Cardiac muscle cell (in vitro differentiated cells and primary cell): Measurements from ENCODE around the gene CTNND2. TPM values are rescaled to one million over a fixed set of nuclear protein-coding genes. Genes with fewer than 3 reads are reported as not detected.
A peak's percentile ranks its signal among the peaks of the same experiment; 100 is the strongest.

ENCODE experiments used
- DNase-seq, 2 donors: peaks; one replicate each; pipeline versions ENCODE4 v3.0.0 to v3.0.0-alpha.2; 2010 to 2017; ENCODE audit warnings: low read depth in 1 of 2, low spot score in 1 of 2
- H3K27ac ChIP-seq: fragments of 200-600 bp; sonication (generic); 2 replicates; pipeline ENCODE4 v1.5.1; 2016
- H3K27me3 ChIP-seq: fragments of 200-600 bp; sonication (generic); 2 replicates; pipeline ENCODE4 v1.6.0; 2016; ENCODE audit warnings: control low read depth
- H3K36me3 ChIP-seq: fragments of 200-600 bp; sonication (generic); 2 replicates; pipeline ENCODE4 v1.5.1; 2016; ENCODE audit warnings: control low read depth
- H3K4me1 ChIP-seq: fragments of 200-600 bp; sonication (generic); 2 replicates; pipeline ENCODE4 v1.8.1; 2017; ENCODE audit warnings: low read depth, mild to moderate bottlenecking, mixed run types
- H3K4me3 ChIP-seq: fragments of 200-600 bp; sonication (generic); 2 replicates; pipeline ENCODE4 v1.5.1; 2016; ENCODE audit warnings: mild to moderate bottlenecking
- H3K9me3 ChIP-seq: fragments of 200-600 bp; sonication (generic); 2 replicates; pipeline ENCODE4 v1.5.1; 2017; ENCODE audit warnings: low read depth, mild to moderate bottlenecking, control low read depth
- CTCF ChIP-seq: IDR thresholded peaks from 2 replicates; pipeline ENCODE4 v1.5.1; 2012; ENCODE audit warnings: low read depth, mild to moderate bottlenecking, low read length
- polyA plus RNA-seq: library from polyadenylated mRNA; unstranded; fragments of >200 nt; fragmentation: Nextera tagmentation; extraction: Ambion mirVana; gene quantifications from 2 replicates; pipeline ENCODE4 v1.2.1, GENCODE V29; 2016
- total RNA-seq: library from RNA; depleted of rRNA; stranded (reverse); fragments of >200 nt; gene quantifications from 2 replicates; pipeline ENCODE4 v1.2.3, GENCODE V29; 2016

CTNND2 gene
- total RNA-seq: 6.3 and 11.0 TPM in 2 replicates
- 7.5 and 12.7 TPM in 2 replicates for polyA plus RNA-seq

GRCh38 chr5:11904265-11904906 lies at the start of gene CTNND2:
CTNND2 (minus strand) TSS chr5:11904446; CDS start chr5:11903853, 593 bp downstream.
- no peak for TF ChIP-seq CTCF
- Histone ChIP-seq H3K4me3 (peak within 1 kb of the TSS; percentile 80), H3K36me3 (no peaks in the 10 kb centered on the region), H3K27me3 (peaks cover 53% of the 10 kb centered on the region), H3K9me3 (no peaks in the 10 kb centered on the region), H3K27ac (no peak within 1 kb of the TSS), H3K4me1 (peaks cover 4% of the 10 kb centered on the region)
- peak; percentile 5 to 87 for DNase-seq

GRCh38 chr5:11946317-11946716 lies 42.1 kb upstream of the CTNND2 start:
- Histone ChIP-seq H3K9me3 (no peaks in the 10 kb centered on the region), H3K27me3 (no peaks in the 10 kb centered on the region), H3K27ac (no peak overlapping the region), H3K4me1 (no peaks in the 10 kb centered on the region), H3K4me3 (no peak overlapping the region), H3K36me3 (no peaks in the 10 kb centered on the region)
- no peak for DNase-seq
- TF ChIP-seq CTCF: no peak

- H3K27me3 ChIP-seq: no peaks in the 10 kb centered on the region
- DNase-seq: no peak
- no peaks in the 10 kb centered on the region for H3K4me1 ChIP-seq
- no peak for TF ChIP-seq CTCF
- no peak overlapping the region for H3K27ac ChIP-seq
- no peak overlapping the region for H3K4me3 ChIP-seq
- no peaks in the 10 kb centered on the region for H3K9me3 ChIP-seq
- no peaks in the 10 kb centered on the region for H3K36me3 ChIP-seq
These were observed 37.3 kb upstream of the CTNND2 start for GRCh38 chr5:11941566-11941965.

- Histone ChIP-seq H3K9me3 (no peaks in the 10 kb centered on the region), H3K27me3 (no peaks in the 10 kb centered on the region), H3K4me3 (no peak overlapping the region), H3K36me3 (no peaks in the 10 kb centered on the region), H3K4me1 (no peaks in the 10 kb centered on the region), H3K27ac (no peak overlapping the region)
- no peak for TF ChIP-seq CTCF
- DNase-seq: no peak
These were observed 27.4 kb upstream of the CTNND2 start for GRCh38 chr5:11931638-11932037.

GRCh38 chr5:11928909-11929308 lies 24.7 kb upstream of the CTNND2 start:
- no peak overlapping the region for H3K27ac ChIP-seq
- no peak for TF ChIP-seq CTCF
- H3K36me3 ChIP-seq: no peaks in the 10 kb centered on the region
- H3K4me3 ChIP-seq: no peak overlapping the region
- H3K4me1 ChIP-seq: no peaks in the 10 kb centered on the region
- H3K27me3 ChIP-seq: no peaks in the 10 kb centered on the region
- DNase-seq: no peak
- no peaks in the 10 kb centered on the region for H3K9me3 ChIP-seq
